Measurements from ENCODE around the gene KCNIP4.

The KCNIP4 gene

DNA sequence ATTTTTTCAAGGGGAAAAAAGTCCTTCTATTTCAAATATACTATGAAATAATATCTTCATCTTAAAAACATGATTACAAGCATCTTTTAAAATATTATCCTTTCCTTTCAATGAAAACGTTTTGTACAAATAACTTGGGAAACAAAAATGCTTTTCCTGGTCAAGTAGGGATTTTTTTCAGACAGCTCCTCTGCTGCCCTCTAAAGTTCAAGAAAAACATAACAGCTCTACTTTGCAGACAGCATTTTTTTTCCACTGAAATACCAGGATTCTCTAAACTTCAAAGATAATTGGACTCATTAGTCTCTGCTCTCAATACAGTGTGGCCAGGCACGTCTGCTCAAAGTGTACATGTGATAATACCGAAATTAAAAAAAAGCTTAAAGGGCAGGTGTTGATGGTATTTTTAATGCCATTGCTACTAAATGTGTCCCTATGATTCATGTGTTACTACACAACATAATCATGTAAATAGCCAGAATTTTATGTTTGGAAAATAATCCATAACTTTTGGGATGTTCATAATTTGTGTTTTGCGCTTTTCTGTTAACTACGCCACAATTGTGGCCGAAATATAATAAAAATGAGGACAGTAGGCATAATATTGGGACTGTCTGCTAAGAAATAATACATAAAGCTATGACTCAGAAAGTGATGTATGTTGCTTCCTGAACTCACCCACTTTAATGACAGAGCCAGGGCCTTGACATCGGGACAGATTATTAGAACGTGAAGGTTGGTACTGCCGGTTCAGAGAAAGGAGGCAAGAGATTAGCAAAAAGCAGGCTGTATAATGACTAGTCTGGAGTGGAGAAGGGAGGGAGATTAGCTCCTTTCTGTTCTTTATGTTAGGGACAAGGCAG, 478.9 kb downstream of the KCNIP4 start:
- TF ChIP-seq, protein P1, sequence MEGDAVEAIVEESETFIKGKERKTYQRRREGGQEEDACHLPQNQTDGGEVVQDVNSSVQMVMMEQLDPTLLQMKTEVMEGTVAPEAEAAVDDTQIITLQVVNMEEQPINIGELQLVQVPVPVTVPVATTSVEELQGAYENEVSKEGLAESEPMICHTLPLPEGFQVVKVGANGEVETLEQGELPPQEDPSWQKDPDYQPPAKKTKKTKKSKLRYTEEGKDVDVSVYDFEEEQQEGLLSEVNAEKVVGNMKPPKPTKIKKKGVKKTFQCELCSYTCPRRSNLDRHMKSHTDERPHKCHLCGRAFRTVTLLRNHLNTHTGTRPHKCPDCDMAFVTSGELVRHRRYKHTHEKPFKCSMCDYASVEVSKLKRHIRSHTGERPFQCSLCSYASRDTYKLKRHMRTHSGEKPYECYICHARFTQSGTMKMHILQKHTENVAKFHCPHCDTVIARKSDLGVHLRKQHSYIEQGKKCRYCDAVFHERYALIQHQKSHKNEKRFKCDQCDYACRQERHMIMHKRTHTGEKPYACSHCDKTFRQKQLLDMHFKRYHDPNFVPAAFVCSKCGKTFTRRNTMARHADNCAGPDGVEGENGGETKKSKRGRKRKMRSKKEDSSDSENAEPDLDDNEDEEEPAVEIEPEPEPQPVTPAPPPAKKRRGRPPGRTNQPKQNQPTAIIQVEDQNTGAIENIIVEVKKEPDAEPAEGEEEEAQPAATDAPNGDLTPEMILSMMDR (IDR thresholded peaks at IDR 0.05; ENCODE audit: insufficient read depth, low read depth, low read length, missing control alignments): peak; percentile 62
- DNase-seq (ENCODE audit: low read depth): peak; percentile 35
- H3K4me3 ChIP-seq (ENCODE audit: low read length): no peak overlapping the region

DNA sequence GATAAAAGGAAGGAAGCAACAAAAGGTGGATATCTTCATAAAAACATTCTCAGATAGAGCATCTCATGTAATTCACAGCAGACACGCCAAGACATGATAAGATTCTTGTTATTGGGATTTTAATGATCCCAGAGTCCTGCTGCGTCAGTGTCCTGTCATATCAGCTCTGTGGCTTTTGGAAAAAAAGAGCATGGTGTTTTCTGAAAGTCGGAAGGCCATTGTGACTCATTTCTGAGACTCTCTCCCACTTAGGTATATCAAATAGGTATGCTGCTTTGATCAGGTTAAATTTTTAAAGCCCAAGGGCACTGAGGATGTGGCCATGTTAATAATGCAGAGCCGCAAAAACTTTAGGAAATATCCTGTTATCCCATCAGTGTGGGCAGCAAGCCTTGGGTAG, 481.0 kb downstream of the KCNIP4 start:
- TF ChIP-seq, protein P1 (IDR thresholded peaks at IDR 0.05; ENCODE audit: insufficient read depth, low read depth, low read length, missing control alignments): no peak
- DNase-seq (ENCODE audit: low read depth): peak; percentile 12
- H3K4me3 ChIP-seq (ENCODE audit: low read length): no peak overlapping the region

DNA sequence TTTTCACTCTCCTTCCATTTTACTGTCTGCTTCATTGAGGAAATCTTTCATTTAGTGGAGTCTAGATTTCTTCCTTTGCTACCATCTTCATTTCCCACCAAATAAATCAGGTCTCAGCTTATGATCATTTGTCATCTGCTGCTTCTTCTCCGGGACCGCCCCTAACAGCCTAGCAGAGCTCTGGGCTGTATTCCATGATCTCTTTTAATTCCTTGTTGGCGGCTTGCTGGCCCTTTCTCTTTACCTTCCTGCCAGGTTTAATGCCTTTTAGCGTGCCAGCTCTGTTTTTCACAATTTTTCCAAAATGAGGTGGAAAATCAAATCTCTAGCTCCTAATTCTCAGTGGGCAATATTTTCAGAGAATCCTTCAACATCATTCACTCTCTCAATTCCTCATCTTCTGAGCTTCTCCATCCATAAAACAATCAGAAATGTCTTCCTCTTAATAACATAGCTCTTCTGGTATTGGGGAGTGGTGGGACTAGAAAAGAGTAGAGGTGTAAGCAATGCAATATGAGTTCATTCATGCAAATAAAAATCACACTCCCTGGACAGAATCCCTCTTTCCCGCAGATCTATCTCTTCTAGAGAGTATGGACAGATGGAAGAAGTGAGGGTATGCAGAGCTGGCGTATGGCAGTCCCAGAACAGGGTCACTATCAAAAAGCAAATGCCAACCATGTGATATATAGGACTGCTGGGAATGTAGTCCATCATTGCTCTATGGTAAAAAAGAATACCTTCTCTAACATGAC, 491.3 kb downstream of the KCNIP4 start:
- no peak for DNase-seq (ENCODE audit: low read depth)
- H3K4me3 ChIP-seq (ENCODE audit: low read length): no peak overlapping the region
- TF ChIP-seq, protein P1 (IDR thresholded peaks at IDR 0.05; ENCODE audit: insufficient read depth, low read depth, low read length, missing control alignments): no peak

DNA sequence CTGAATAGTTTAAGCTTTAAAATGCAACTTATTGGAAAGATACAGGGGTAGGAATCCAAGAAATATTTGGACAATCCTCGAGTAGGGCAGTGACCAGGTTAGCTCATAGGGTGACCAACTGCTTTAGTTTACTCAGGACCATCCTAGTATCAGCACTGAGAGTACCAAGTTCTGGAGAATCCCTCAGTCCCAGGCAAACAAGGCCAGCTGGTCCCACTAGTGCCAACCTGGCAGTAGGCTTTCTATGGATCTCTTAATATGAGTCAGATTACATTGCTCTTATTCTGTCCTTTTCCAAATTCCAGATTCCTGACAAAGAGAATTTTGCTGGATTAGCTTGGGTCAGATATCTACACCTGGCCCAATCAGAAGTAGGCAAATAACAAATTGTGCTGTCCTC, 493.7 kb downstream of the KCNIP4 start:
- no peak overlapping the region for H3K4me3 ChIP-seq (ENCODE audit: low read length)
- DNase-seq (ENCODE audit: low read depth): no peak
- TF ChIP-seq, protein P1 (IDR thresholded peaks at IDR 0.05; ENCODE audit: insufficient read depth, low read depth, low read length, missing control alignments): no peak

DNA sequence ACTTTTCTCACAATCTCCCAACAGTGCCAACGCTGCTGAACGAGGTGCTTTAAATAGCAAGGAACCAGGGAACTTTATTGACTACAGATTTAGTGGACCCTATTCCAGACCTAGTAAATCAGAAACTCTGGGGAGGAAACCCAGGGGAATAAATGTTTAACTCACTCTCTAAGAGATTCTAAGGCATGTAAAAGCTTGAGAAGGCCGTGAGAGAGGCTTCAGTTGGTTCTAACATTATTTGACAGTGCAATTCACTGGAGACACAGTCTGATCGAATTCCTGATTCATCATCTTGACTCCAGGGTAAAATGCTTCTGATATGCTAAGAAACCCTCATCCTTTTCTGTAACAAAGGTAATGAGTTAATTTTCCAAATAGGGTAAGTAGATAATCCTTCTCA, 494.4 kb downstream of the KCNIP4 start:
- no peak for DNase-seq (ENCODE audit: low read depth)
- TF ChIP-seq, protein P1 (IDR thresholded peaks at IDR 0.05; ENCODE audit: insufficient read depth, low read depth, low read length, missing control alignments): no peak

DNA sequence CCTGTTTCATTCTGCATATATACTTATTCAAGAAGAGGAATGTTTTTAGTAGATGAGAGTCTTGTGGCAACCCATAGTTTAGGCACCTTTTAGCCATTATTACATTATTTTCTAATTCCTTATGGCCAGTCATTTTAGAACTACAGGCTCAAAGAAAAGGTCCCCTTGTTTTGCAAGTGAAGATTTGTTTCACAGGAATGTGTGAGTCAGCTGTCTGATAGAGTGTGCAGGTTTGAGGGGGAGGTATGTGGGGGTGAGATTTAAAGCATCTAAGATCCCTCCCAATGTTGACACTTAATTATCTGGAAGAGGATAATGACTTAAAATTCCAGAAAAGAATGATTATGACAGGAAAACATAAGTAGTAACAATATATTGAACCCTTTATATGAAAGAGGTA, 495.6 kb downstream of the KCNIP4 start:
- TF ChIP-seq, protein P1 (IDR thresholded peaks at IDR 0.05; ENCODE audit: insufficient read depth, low read depth, low read length, missing control alignments): no peak

More for the DNA sequence above, 494.4 kb downstream of the KCNIP4 start:
- H3K4me3 ChIP-seq (ENCODE audit: low read length): no peak overlapping the region

More for the DNA sequence above, 495.6 kb downstream of the KCNIP4 start:
- no peak overlapping the region for H3K4me3 ChIP-seq (ENCODE audit: low read length)
- peak; percentile 3 for DNase-seq (ENCODE audit: low read depth)
